AG10803 (cell line): ENCODE results near the gene METTL15.

Source experiments
- DNase-seq: peaks from one replicate; pipeline ENCODE4 v3.0.0; 2010; ENCODE audit warnings: low read depth
- H3K4me3 ChIP-seq: 2 replicates; pipeline ENCODE4 v1.5.1; 2011; ENCODE audit warnings: mild to moderate bottlenecking, low read length, control low read depth
- TF ChIP-seq, protein P1 (sequence below): conservative IDR thresholded peaks from 2 replicates; pipeline ENCODE4 v1.5.1; 2011; ENCODE audit warnings: mild to moderate bottlenecking, low read length, control low read depth, inconsistent platforms

The METTL15 gene

GRCh38 chr11:28338371-28338770, 230.2 kb downstream of the METTL15 start:
- TF ChIP-seq, protein P1, sequence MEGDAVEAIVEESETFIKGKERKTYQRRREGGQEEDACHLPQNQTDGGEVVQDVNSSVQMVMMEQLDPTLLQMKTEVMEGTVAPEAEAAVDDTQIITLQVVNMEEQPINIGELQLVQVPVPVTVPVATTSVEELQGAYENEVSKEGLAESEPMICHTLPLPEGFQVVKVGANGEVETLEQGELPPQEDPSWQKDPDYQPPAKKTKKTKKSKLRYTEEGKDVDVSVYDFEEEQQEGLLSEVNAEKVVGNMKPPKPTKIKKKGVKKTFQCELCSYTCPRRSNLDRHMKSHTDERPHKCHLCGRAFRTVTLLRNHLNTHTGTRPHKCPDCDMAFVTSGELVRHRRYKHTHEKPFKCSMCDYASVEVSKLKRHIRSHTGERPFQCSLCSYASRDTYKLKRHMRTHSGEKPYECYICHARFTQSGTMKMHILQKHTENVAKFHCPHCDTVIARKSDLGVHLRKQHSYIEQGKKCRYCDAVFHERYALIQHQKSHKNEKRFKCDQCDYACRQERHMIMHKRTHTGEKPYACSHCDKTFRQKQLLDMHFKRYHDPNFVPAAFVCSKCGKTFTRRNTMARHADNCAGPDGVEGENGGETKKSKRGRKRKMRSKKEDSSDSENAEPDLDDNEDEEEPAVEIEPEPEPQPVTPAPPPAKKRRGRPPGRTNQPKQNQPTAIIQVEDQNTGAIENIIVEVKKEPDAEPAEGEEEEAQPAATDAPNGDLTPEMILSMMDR = no peak
- no peak overlapping the region for H3K4me3 ChIP-seq
- DNase-seq = no peak

- H3K4me3 ChIP-seq = no peak overlapping the region
- DNase-seq = no peak
- TF ChIP-seq, protein P1 = no peak
These were observed 231.3 kb downstream of the METTL15 start for GRCh38 chr11:28339488-28339887.

DNA sequence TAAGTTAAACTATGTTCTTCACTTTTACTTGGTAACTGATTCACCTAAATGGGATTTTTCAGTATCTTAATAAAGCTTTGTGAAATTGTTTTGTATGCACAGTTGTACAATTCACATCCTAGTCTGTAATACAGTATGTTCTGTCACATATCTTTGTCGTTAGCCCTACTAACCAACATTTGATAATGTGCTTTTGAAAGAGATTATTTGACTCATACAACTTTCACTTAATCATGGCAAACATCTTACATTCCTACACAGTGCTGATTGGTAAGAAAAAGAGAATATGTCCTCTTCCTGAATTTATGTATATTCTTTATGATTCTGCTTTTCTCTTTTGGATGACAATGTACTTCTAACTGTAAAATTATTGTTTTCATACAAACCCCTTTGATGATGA, 234.5 kb downstream of the METTL15 start:
- peak; percentile 14 for DNase-seq
- H3K4me3 ChIP-seq = no peak overlapping the region
- TF ChIP-seq, protein P1 = no peak

DNA sequence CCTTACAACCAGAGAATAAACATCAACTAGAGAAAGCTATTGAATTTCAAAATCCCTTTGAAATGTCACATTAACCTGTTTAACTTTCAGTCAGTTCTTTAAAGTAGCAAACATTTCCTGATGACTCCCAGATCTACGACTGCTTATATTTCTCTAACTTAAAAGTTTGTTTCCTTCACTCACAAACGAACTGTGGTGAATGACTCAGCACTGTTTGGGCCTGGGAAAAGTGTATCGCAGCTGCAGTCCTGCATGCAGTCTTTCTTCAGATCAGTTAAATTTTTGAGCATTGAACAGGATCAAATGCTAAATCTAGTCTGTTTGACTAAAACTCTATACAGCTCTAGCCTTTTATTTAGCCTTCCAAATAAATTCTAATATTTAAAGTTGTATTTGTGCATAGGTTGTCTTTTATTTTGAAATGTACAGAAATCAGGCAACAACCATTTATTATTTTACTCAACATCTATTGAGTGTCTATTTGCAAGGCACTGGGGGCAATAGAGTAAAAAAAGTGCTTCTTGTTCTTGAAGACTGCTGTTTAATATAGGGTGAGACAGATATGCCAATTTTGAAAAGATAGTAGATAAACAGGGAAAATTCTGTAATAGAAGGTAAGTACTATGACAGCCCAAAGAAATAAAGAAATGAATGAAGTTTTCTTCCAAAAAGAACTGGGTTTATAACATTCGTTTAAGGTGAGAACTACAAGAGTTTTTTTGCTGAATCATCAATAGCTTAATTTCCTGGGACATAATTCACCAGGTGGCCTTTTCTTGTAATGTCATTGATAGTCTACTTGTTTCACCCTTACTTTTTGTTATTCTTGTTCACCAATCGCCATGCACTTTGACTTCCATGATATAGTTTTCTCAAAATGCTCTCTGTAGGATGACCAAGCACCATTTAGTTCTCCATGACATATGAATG, 235.4 kb downstream of the METTL15 start:
- no peak overlapping the region for H3K4me3 ChIP-seq
- TF ChIP-seq, protein P1 = no peak
- DNase-seq = peak; percentile 81

GRCh38 chr11:28346209-28346608, 238.0 kb downstream of the METTL15 start:
- TF ChIP-seq, protein P1 = no peak

DNA sequence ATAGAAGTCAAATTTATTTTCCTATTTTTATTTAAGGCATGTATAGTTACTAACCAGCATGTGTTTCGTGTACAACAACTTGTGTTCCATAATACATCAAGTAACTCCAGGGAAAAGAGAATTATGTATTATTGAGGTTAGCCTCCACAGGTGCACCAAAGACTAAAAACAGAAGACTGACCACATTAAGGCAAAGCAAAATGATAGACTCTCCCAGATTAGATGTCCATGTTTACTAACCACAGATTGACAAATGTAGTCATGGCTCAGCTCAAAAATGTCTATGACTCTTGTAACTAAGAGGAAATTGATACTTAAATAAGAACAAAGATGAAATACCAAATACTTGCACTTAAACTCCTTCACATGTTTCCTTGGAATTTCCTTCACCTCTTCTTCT, 238.5 kb downstream of the METTL15 start:
- no peak overlapping the region for H3K4me3 ChIP-seq
- DNase-seq = peak; percentile 8
- TF ChIP-seq, protein P1 = no peak

More at GRCh38 chr11:28346209-28346608, 238.0 kb downstream of the METTL15 start:
- H3K4me3 ChIP-seq = no peak overlapping the region
- peak; percentile 44 for DNase-seq

- TF ChIP-seq, protein P1 = no peak
- no peak overlapping the region for H3K4me3 ChIP-seq
- DNase-seq = peak; percentile 48
These were observed 239.2 kb downstream of the METTL15 start for GRCh38 chr11:28347371-28347770.
